MV-4-11 (cell line): Measurements from ENCODE around the gene MTNR1B.

Experiments
- DNase-seq: peaks from one replicate; lab custom pipeline; 2025; lab: John Stamatoyannopoulos, UW

Gene MTNR1B

DNA sequence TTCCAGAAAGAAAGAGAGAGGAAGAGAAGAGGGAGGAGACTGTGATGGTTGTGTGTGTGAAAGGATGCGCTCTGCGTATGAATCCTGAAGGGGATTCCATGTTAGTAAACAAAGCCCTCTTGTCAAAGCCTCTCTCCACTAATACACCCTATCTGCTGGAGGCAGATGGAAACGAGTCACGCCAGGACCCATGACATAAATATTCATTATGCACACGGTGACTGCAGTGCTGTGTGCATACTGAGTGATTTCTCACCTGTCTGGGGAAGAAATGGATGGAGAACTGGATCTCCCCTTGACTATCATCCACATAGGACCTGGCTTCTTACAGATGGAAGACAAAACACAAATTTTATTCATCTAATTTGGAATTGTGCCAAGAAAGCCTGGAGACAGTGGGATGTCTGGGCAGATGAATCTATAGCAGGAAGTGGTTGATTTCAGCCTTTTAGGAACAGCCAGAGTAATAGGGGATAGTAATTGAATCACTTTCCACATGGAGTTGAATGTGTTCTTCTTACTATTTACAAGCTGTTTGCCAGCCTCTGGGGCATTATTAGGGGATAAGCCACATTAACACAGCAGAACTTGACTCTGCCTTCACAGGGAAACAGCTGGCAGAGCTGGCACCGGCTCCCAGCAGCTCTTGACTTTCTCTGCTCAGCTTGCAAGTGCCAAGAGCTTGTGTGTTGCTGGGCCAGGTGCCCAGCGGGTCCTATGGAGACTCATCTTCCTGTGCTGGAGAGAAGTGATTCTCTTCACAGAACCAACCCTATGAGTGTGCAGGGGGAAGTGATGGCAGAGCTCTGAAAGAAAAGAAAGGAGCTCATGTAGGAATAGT lies 9.0 kb downstream of the MTNR1B start:
- no peak for DNase-seq

GRCh38 chr11:92979176-92979575 lies 9.7 kb downstream of the MTNR1B start:
- DNase-seq, result no peak

DNA sequence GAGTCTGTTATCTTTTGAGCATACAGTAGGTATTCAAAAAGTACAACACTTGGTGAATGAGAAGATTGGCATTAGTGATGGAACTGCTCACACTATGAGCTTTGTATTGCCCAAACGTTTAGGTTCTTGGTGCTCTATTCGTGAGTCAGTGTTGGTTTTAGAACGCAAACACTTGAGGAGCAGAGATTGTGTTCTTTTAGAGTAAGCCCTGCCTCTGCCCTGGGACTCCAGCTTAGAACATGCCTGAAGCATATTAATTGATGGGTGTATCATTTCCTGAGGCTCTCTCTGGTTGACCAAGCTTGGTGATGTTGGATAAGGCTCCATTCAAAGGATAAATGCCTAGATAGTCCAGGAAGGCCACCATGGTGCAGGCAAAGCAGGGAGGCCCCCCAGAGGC lies 10.9 kb downstream of the MTNR1B start:
- DNase-seq, result no peak

DNA sequence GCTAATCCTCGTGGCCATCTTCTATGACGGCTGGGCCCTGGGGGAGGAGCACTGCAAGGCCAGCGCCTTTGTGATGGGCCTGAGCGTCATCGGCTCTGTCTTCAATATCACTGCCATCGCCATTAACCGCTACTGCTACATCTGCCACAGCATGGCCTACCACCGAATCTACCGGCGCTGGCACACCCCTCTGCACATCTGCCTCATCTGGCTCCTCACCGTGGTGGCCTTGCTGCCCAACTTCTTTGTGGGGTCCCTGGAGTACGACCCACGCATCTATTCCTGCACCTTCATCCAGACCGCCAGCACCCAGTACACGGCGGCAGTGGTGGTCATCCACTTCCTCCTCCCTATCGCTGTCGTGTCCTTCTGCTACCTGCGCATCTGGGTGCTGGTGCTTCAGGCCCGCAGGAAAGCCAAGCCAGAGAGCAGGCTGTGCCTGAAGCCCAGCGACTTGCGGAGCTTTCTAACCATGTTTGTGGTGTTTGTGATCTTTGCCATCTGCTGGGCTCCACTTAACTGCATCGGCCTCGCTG lies 12.1 kb downstream of the MTNR1B start:
- no peak for DNase-seq

DNA sequence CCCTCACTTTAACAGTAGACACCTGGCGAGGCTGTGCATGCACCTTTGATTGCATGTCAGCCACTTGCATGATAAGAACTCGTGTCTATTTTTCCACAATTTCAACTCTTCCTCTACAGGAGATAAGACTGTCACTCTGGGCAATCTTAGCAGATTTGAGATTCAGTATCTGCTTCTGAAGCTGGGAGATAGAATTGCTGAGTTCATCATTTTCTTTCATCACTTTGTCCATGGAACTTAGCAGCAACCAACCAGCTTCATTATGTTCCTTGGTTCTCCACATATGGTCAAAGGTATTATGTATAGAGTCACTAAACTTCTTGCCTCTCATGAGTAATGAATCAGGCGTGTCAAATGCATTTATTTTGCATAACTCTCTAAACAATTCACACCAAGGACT lies 17.1 kb downstream of the MTNR1B start:
- no peak for DNase-seq

- no peak for DNase-seq
These were observed 23.6 kb downstream of the MTNR1B start for GRCh38 chr11:92993004-92993403.

- no peak for DNase-seq
These were observed 31.3 kb downstream of the MTNR1B start for GRCh38 chr11:93000511-93001476.

DNA sequence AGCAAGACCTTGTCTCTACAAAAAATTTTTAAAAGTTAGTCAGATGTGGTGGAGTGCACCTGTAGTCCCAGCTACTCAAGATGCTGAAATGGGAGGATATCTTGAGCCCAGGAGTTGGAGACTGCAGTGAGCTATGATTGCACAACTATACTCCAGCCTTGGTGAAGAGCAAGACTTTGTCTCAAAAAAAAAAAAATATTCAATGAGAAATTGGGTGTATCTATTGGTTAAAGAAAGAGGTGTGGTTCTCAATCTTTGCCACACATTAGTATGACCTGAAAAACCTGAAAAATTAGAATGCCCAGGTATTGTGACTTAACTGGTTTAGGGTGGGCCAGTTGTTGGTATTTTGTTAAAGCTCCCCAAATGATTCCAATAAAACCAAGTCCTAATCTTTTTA lies 32.4 kb downstream of the MTNR1B start:
- DNase-seq, result no peak

GRCh38 chr11:93002380-93002779 lies 32.9 kb downstream of the MTNR1B start:
- no peak for DNase-seq

GRCh38 chr11:93005239-93005638 lies 35.8 kb downstream of the MTNR1B start:
- DNase-seq, result no peak

DNA sequence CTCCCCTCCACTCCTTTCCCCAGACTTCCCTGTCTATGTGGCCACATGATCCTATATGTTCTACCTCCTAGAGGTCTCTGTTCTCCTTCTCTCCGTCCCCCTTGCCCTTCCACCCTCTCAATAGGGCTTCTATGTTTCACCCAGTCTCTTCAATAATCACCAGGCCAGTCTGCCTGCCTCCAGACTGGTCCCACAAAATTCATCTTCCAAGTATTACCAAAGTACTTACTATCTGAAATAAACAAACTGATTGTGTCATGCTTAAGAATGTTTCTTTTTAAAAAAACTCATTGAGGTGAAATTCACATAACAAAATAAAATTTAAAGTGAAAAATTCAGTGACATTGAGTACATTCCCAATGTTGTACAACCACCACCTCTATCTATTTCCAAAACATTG lies 44.2 kb downstream of the MTNR1B start:
- DNase-seq, result no peak

DNA sequence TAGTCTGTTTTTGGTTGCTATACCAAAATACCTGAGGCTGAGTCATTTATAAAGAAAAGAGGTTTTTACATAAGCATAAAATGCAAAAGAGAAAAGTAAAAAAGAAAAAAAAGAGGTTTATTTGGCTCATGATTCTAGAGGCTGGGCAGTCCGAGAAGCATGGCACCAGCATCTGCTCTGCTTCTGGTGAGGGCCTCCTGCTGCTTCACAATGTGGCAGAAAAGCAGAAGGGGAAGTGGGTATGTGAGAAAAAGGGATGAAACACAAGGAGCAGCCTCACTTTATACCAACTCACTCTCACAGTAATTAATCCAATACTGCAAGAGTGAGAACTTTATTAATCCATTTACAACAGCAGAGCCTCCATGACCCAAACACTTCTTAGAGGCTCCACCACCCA lies 47.1 kb downstream of the MTNR1B start:
- no peak for DNase-seq

- no peak for DNase-seq
These were observed 48.6 kb downstream of the MTNR1B start for GRCh38 chr11:93017821-93018690.

DNA sequence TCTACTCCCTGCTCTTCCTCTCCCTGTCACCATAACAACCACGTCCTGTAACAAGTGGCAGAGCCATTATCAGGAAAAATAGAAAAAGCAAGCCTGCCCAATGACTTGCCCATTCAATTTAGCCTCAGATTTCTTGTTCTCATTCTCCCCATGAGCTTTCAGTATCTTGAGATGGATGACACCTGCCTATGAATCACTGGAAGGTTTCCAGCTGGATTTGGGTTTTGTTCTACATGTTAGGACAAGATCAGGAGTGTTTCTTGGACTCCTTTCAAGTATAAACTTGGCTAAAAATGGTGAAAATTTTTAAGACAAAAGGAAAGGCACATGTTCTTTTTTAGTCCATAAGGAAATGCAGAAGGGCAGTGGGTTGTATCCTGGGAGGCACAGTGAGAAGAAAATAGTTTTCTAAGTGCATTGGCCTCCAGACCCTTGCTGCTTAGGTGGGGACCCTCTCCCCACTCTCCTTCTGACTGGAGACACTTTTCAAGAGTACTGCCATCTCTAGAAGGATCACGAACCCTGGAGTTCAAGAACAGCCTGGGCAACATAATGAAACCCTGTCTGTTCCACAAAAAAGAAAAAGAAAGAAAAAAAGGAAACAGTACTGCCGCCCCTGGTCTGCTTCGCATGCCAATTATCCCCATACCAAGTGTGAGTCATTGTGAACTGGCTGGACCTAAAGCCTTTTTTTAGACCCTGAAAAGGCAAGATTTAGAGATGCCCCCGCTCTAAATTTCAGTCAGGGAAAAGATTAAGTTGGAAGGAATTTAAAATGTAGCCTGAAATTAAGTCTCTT lies 51.0 kb downstream of the MTNR1B start:
- DNase-seq, result peak; percentile 35

- DNase-seq, result no peak
These were observed 54.9 kb downstream of the MTNR1B start for GRCh38 chr11:93024369-93024768.

DNA sequence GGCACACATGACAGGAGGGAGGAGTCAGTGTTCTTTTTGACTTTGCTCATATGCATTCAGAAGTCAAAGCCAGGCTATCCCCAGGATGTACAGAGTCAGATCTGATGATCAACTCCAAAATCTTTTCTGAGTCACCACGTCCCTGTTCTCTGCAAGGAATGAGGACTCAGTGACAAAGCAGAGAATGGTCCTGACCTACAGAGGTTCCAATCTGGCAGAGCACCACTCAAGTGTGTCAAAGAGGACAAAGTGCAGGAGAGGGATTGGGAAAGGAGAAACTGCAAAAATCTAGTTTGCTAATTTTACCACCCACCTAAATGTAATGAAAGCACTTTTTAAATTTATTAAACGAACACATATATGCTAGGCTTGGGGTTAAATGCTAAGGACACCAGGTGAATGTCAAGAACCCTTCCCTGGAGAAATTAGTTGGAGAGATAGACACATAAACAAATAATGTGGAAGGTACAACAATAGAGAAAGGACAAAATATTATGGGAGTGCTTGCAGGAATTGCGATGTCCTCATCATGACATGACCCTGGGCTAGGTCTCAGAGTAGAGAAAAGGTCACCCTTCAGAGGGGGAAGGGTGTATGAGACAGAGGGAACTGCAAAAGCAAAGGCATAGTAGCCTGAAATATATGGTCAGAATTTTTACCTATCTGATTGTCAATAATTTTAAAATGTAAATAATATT lies 56.3 kb downstream of the MTNR1B start:
- DNase-seq, result no peak

- DNase-seq, result no peak
These were observed 59.6 kb downstream of the MTNR1B start for GRCh38 chr11:93028960-93029522.

DNA sequence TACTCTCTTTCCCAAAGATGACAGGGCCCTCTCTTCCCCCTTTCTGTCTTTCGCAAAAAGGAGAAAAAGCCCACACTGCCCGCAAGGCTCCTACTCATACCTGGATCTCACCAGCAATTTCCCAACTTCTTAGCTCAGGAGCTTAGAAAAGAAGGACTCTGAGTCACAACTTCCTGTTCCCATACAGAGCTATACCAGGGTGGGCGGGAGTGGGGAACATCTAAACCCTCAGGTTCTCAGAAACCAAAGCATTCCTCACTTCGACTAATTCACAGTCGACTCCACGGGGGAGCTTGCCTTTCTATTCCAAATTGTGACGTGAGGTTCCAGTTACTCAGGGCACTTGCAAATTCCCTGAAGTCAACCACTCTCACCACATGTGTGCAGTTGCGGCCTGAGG lies 61.9 kb downstream of the MTNR1B start:
- DNase-seq, result no peak
